Measurements from ENCODE around the gene ASB4.
"Not testable (repeated sequence)": the region's sequence is repeated elsewhere in the genome, so short reads cannot be mapped to it uniquely, and the experiment has no call there.

ASB4 gene

GRCh38 chr7:95479992-95480624 is 5.6 kb upstream of the ASB4 start:
- no peak for DNase-seq

- DNase-seq: no peak
These were observed 4.2 kb upstream of the ASB4 start for GRCh38 chr7:95481271-95482165.

- DNase-seq: no peak
These were observed 3.3 kb upstream of the ASB4 start for GRCh38 chr7:95482424-95482823.

- DNase-seq: no peak
These were observed 4.6 kb downstream of the ASB4 start for GRCh38 chr7:95490231-95490762.

GRCh38 chr7:95491201-95491600 is 5.5 kb downstream of the ASB4 start:
- no peak for DNase-seq

GRCh38 chr7:95491634-95492314 is 6.0 kb downstream of the ASB4 start:
- DNase-seq: no peak

GRCh38 chr7:95493247-95493646 is 7.5 kb downstream of the ASB4 start:
- no peak for DNase-seq

- no peak for DNase-seq
These were observed 8.1 kb downstream of the ASB4 start for GRCh38 chr7:95493844-95494243.

GRCh38 chr7:95501261-95501832 is 15.6 kb downstream of the ASB4 start:
- DNase-seq: no peak

GRCh38 chr7:95502403-95502802 is 16.7 kb downstream of the ASB4 start:
- no peak for DNase-seq

- DNase-seq: no peak
These were observed 17.8 kb downstream of the ASB4 start for GRCh38 chr7:95503271-95504131.

- not testable (repeated sequence) for DNase-seq
These were observed 18.4 kb downstream of the ASB4 start for GRCh38 chr7:95504132-95504588.

GRCh38 chr7:95508780-95509179 is 23.0 kb downstream of the ASB4 start:
- DNase-seq: no peak

- DNase-seq: no peak
These were observed 23.5 kb downstream of the ASB4 start for GRCh38 chr7:95509199-95509598.

- DNase-seq: peak; percentile 25
These were observed 26.0 kb downstream of the ASB4 start for GRCh38 chr7:95511716-95512260.

GRCh38 chr7:95517458-95517857 is 31.7 kb downstream of the ASB4 start:
- DNase-seq: no peak

GRCh38 chr7:95517870-95518269 is 32.1 kb downstream of the ASB4 start:
- no peak for DNase-seq

- no peak for DNase-seq
These were observed 34.4 kb downstream of the ASB4 start for GRCh38 chr7:95520136-95520535.

- DNase-seq: no peak
These were observed 39.8 kb downstream of the ASB4 start for GRCh38 chr7:95525503-95525902.

GRCh38 chr7:95526128-95526738 is 40.5 kb downstream of the ASB4 start:
- no peak for DNase-seq
